ENCODE measurements around the gene TRIM71. TPM values are rescaled to one million over a fixed set of nuclear protein-coding genes. Genes with fewer than 3 reads are reported as not detected.
"Not testable (repeated sequence)": the region's sequence is repeated elsewhere in the genome, so short reads cannot be mapped to it uniquely, and the experiment has no call there.

TRIM71 gene
- total RNA-seq, 2 donors from 2014 or later, result 11.1 TPM; not detected in 1

DNA sequence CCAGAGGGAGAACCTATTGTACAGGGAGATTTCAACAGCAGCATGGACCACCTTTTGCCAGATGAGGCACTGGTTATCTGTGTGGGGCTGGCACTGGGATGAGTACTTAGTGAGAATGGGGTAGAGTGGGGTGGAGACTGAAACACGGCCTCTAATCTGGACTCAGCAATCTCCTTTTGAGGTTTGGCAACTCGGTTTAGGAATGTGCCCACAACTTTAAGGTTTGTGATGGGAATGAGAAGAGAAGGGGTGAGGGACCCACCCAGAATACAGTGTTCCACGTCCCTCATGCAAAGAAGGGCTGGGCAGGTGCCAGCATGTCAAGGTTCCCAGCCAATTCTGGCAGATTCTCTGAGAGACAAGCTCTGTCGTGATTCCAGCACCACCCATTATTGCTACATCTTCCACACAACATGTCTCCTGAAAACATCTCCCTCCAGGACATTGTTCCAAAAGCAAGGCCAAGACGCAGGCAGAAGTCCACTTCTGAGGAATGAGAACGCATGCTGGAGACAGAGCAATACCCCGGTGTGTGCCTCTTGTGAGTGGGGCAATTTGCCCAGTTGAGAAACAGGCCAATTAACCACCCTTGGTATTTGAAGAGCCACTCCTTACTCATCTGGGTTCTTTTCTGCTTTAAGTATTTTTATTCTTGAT is 96.1 kb downstream of the TRIM71 start:
- no peaks in the 10 kb centered on the region for H3K36me3 ChIP-seq
- intact Hi-C loops (cut with DNase I), result no loop called here
- no peaks in the 10 kb centered on the region for H3K9me3 ChIP-seq
- WGBS, result 13% methylated on average over 7 of the region's 7 CpGs
- no peak overlapping the region for H3K27ac ChIP-seq
- DNase-seq (ENCODE audit: low spot score), result peak; percentile 77
- H3K4me1 ChIP-seq (replicated peaks), result no peaks in the 10 kb centered on the region
- H3K27me3 ChIP-seq (replicated peaks; ENCODE audit: insufficient read depth), result no peaks in the 10 kb centered on the region
- peak; percentile 71 for TF ChIP-seq POLR2AphosphoS5 (IDR thresholded peaks at IDR 0.05)
- no peak for TF ChIP-seq POLR2A (IDR thresholded peaks at IDR 0.05)
- no peak overlapping the region for H3K4me3 ChIP-seq

DNA sequence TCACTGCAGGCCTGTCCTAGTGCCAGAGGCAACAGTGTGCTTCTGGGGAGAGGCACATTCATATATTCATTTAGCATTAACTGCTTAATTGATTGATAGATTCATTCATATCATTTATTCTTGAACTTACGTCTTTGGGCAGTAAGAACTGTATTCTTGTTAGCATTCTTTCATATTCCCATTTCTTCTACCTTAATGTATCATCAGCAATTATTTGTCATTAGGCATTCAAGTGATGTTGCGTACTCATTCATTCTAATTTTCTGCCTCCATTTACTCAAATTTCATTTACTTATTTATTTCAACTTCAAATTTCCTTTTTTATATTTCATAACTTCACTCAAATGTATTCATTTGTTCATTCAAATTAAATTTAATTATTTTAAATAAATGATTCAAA is 102.1 kb downstream of the TRIM71 start:
- intact Hi-C loops (cut with DNase I), result loop anchor here (5.0 kb wide), 1 partner anchor 183 kb away; no protein-coding TSS in a partner anchor
- 91% methylated on average over 2 of the region's 2 CpGs for whole genome bisulfite sequencing

DNA sequence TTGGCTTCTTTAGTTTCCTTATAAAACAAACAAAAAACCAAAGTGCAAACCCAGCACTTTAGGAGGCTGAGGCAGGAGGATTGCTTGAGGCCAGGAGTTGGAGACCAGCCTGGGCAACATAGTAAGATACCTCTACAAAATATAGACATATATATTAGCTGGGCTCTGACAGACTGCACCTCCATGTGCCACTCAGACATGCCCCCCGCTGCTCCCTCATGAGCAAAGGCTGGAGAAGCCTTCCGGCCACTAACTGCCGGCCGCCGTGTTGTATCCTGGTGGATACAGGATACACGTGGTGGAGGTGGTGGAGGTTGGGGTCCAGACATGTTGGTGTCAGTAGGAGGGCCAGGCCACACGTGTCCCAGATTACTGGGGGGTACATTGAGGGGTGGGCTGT is 104.3 kb downstream of the TRIM71 start:
- Histone ChIP-seq H3K36me3 (no peaks in the 10 kb centered on the region), H3K27ac (no peak overlapping the region), H3K27me3 (replicated peaks; ENCODE audit: insufficient read depth) (no peaks in the 10 kb centered on the region), H3K4me3 (no peak overlapping the region), H3K9me3 (no peaks in the 10 kb centered on the region), H3K4me1 (replicated peaks) (no peaks in the 10 kb centered on the region)
- 93% methylated on average over 7 of the region's 7 CpGs for WGBS
- no peak for TF ChIP-seq POLR2A (IDR thresholded peaks at IDR 0.05)
- TF ChIP-seq, protein P1, sequence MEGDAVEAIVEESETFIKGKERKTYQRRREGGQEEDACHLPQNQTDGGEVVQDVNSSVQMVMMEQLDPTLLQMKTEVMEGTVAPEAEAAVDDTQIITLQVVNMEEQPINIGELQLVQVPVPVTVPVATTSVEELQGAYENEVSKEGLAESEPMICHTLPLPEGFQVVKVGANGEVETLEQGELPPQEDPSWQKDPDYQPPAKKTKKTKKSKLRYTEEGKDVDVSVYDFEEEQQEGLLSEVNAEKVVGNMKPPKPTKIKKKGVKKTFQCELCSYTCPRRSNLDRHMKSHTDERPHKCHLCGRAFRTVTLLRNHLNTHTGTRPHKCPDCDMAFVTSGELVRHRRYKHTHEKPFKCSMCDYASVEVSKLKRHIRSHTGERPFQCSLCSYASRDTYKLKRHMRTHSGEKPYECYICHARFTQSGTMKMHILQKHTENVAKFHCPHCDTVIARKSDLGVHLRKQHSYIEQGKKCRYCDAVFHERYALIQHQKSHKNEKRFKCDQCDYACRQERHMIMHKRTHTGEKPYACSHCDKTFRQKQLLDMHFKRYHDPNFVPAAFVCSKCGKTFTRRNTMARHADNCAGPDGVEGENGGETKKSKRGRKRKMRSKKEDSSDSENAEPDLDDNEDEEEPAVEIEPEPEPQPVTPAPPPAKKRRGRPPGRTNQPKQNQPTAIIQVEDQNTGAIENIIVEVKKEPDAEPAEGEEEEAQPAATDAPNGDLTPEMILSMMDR (IDR thresholded peaks at IDR 0.05), result no peak
- no peak for TF ChIP-seq POLR2AphosphoS5 (IDR thresholded peaks at IDR 0.05)
- no peak for DNase-seq (ENCODE audit: low spot score)
- intact Hi-C loops (cut with DNase I), result no loop called here

More for the DNA sequence above, 102.1 kb downstream of the TRIM71 start:
- H3K36me3 ChIP-seq, result no peaks in the 10 kb centered on the region
- H3K4me3 ChIP-seq, result no peak overlapping the region
- no peaks in the 10 kb centered on the region for H3K9me3 ChIP-seq
- TF ChIP-seq POLR2AphosphoS5 (IDR thresholded peaks at IDR 0.05) (no peak), POLR2A (IDR thresholded peaks at IDR 0.05) (no peak)
- TF ChIP-seq, protein P1 (IDR thresholded peaks at IDR 0.05), result no peak
- no peaks in the 10 kb centered on the region for H3K27me3 ChIP-seq (replicated peaks; ENCODE audit: insufficient read depth)
- H3K4me1 ChIP-seq (replicated peaks), result no peaks in the 10 kb centered on the region
- H3K27ac ChIP-seq, result no peak overlapping the region
- no peak for DNase-seq (ENCODE audit: low spot score)

DNA sequence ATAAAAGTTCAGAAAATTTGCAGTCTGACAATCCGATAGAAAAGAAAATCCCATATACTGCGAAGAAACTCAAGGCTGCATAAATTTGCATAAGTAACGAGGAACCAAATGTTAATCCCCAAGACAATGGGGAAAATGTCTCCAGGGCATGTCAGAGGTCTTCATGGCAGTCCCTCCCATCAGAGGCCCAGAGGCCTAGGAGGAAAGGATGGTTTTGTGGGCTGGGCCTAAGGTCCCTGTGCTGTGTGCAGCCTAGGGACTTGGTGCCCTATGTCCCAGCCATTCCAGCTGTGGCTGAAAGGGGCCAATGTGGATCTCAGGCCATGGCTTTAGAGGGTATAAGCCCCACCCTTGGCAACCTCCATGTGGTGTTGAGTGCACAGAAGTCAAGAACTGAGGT is 112.4 kb downstream of the TRIM71 start:
- H3K4me3 ChIP-seq, result no peak overlapping the region
- intact Hi-C loops (cut with DNase I), result loop anchor here (5.0 kb wide), 1 partner anchor 198 kb away; no protein-coding TSS in a partner anchor
- no peak overlapping the region for H3K27ac ChIP-seq
- TF ChIP-seq POLR2A (IDR thresholded peaks at IDR 0.05) (no peak), POLR2AphosphoS5 (IDR thresholded peaks at IDR 0.05) (no peak)
- TF ChIP-seq, protein P1 (IDR thresholded peaks at IDR 0.05), result no peak
- WGBS, result 94% methylated on average over 3 of the region's 3 CpGs
- no peaks in the 10 kb centered on the region for H3K36me3 ChIP-seq
- no peak for DNase-seq (ENCODE audit: low spot score)
- H3K9me3 ChIP-seq, result no peaks in the 10 kb centered on the region
- no peaks in the 10 kb centered on the region for H3K27me3 ChIP-seq (replicated peaks; ENCODE audit: insufficient read depth)
- H3K4me1 ChIP-seq (replicated peaks), result no peaks in the 10 kb centered on the region

DNA sequence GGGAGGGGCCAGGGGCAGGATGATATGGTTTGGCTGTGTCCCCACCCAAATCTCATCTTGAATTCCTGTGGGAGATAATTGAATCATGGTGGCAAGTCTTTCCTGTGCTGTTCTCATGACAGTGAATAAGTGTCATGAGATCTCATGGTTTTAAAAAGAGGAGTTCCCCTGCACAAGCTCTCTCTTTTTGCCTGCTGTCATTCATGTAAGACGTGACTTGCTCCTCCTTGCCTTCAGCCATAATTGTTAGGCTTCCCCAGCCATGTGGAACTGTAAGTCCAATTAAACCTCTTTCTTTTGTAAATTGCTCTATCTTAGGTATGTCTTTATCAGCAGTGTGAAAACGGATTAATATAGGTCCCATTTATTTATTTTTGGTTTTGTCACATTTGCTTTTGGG is 113.5 kb downstream of the TRIM71 start:
- H3K36me3 ChIP-seq; H3K4me3 ChIP-seq; H3K27ac ChIP-seq; H3K4me1 ChIP-seq (replicated peaks); H3K27me3 ChIP-seq (replicated peaks; ENCODE audit: insufficient read depth); DNase-seq (ENCODE audit: low spot score); H3K9me3 ChIP-seq: not testable (repeated sequence)
- intact Hi-C loops (cut with DNase I), result loop anchor here (5.0 kb wide), 1 partner anchor 199 kb away; no protein-coding TSS in a partner anchor
- WGBS, result 73% methylated on average over 2 of the region's 2 CpGs

Data from prostate gland (tissue), 2 donors.